GM18505 (cell line): ENCODE data around the gene CDHR4.
"Not testable (repeated sequence)": the region's sequence is repeated elsewhere in the genome, so short reads cannot be mapped to it uniquely, and the experiment has no call there.

Experiments
- ATAC-seq: cut with Tn5 transposase; IDR thresholded peaks from one replicate; pipeline ENCODE4 v1.9.1; 2021; ENCODE audit not compliant: unreplicated experiment
- POLR2A ChIP-seq: IDR thresholded peaks from 4 replicates; pipeline ENCODE4 v1.6.1; 2011; ENCODE audit warnings: borderline replicate concordance; ENCODE audit not compliant: insufficient read depth, insufficient read length; ENCODE audit errors: extremely low read depth

The CDHR4 gene

GRCh38 chr3:49799761-49800160 is at the start of gene CDHR4:
Gene CDHR4, minus strand, starts transcription at chr3:49799873. Its CDS starts 61 bp downstream, at chr3:49799812.
- no peak for TF ChIP-seq POLR2A
- no peak for ATAC-seq

DNA sequence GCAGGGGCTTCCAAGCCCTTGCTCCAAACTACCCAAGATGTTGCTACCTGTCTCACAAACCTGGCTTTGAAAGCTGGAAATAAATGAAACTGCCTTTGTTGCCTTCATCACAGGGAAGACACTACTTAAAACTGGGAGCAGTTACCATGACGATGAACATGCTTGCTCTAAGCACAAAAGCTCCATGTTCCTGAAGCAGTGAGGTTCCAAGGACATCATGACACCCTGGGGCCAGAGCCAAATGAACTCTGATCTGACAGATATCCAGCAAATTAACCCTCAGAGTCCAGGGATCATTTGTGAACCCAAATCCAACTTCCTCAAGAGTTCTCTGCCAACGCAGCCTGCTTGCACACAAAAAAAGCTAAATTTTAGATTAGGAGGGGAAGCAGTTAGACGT is 46.0 kb upstream of the CDHR4 start:
- no peak for ATAC-seq
- TF ChIP-seq POLR2A, result no peak

GRCh38 chr3:49844464-49845183 is 45.0 kb upstream of the CDHR4 start:
- ATAC-seq, result no peak
- TF ChIP-seq POLR2A, result no peak

DNA sequence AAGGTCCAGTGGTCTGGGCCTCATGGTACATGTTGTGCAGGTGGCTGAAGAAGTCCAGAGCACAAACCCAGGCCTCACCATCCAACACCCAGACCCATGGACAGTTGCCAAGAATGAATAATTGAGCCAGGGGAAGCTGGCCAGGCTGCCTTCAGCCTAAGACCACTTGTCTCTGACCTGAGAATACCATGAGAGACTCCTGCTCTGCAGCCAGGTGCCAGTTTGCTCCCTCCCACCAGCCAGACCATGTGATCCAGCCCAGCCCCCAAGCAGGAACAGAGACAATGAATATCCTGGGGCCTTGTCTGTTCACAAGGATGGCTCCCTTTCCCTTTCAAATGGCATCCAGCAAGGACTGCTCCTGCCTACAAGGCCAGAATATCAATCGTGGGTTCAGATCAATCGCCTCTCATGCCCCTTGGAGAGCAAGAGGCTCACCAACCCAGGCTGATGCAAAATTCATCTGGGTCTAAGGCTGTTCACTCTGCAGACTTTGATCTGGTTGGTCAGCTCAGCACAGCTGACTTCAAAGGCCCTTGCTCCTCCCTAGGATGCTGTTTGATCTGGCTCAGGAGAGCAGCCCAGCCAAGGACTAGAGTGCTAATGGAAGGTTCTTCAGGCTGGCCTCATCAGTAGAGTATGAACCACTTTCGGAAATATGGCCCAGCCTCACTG is 43.3 kb upstream of the CDHR4 start:
- no peak for TF ChIP-seq POLR2A
- ATAC-seq, result no peak

DNA sequence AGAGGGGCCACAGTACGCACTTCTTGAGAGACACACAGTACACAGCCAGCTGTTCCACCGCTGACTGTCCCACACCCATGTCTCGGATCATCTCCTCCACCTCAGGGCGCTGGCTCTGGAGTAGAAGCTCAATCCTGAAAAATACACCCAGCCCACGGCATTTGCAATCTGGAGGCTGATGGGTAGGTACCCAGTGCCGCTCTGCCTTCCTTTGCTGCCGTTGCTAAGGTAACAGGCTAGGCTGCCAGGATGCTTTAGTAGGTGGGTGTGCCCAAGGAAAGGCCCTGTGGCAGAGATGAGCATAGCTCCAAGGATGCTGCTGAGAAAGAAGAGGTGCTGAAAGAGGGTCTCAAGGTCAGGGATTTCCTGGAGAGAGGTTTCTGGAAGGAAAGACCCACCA is 42.1 kb upstream of the CDHR4 start:
- no peak for TF ChIP-seq POLR2A
- no peak for ATAC-seq

DNA sequence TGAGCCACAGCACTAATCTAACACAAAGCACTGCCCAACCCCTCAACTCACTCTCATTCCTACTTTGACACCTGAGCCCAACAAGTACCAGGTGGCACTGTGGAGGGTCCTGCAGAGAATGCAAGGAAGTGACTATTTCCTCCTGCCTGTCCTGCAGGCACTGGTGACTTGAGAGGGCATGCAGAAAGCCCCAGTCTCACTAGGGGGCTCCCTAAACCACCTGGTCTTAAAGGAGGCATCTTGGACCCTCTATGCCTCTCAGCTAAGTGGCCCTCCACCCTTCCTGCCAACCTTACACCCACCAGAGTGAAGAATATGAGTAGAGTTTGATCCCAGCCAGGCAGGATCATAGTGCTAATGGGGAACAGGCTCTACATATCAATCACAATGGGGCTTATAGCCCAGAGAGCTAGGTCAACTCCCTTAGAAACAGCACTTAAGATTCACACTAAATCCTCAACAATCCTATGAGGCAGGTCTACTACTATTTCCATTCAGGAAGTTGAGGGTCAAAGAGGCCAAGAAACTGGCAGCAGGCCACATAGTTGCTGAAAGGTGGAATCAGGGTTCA is 41.5 kb upstream of the CDHR4 start:
- no peak for ATAC-seq
- no peak for TF ChIP-seq POLR2A

DNA sequence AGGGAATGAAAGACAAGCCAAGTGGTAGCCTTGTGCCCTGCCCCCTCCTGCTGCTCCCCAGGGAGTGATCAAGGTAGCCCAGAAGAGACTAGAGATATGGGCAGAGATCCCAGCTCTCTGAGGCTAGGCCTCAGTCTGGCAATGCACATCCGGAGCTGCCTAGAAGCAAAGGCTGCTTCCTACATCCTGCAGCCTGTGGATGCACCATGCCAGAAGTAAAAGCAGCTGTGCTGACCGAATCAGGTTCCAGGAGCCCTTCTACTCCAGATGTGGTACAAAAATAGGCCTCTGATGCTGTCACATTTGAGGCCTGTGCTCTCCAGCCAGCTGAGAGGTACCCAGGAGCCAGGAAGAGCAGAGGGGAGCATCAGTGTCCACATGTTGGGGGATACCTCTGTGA is 40.7 kb upstream of the CDHR4 start:
- no peak for TF ChIP-seq POLR2A
- ATAC-seq, result no peak

GRCh38 chr3:49839193-49839809 is 39.6 kb upstream of the CDHR4 start:
- no peak for TF ChIP-seq POLR2A
- ATAC-seq, result no peak

DNA sequence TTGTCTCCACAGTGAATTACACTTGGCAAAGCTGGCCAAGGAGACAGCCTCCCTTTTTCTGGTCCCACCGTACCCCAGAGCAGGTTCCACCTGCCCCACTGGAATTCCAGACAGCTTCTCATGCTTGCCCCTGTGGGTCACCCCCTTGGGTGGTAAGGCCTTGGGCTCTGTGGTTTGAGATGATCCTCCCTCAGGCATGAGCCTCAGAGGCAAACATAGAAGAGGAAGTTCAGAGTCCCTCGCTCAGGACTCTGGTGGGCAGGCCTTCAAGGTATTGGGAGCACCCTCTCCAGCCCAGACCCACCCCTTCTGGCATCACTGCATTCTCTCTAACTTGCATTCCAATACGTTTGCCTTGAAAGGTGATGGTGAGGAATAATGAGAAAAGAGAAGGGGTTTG is 31.7 kb upstream of the CDHR4 start:
- no peak for ATAC-seq
- TF ChIP-seq POLR2A, result no peak

DNA sequence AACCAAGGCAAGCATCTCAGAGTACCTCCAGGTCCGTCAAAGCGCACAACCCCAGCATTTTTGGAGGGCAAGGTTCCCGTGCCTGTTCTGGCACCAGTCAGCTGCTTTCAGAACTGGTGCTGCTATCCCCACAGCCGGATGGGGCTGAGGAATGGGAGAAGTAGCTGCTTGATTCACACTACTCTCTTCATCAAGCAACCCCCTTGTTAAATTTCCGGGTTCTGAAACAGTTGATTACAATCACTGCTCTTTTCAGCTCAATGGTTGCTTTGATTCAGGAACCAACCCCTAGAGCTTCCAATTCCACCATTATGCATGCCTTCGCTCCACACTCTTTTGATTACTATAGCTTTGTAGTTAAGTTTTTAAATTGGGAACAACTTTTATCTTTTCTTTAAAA is 26.3 kb upstream of the CDHR4 start:
- no peak for TF ChIP-seq POLR2A
- no peak for ATAC-seq

GRCh38 chr3:49823131-49823530 is 23.5 kb upstream of the CDHR4 start:
- not testable (repeated sequence) for ATAC-seq

GRCh38 chr3:49813497-49814174 is 14.0 kb upstream of the CDHR4 start, which contains the start of gene UBA7:
Gene UBA7, minus strand, starts transcription at chr3:49813953. Its CDS starts 166 bp downstream, at chr3:49813787.
- peak; percentile 61 for TF ChIP-seq POLR2A
- no peak for ATAC-seq

- ATAC-seq, result no peak
Measured at GRCh38 chr3:49812916-49813496, 13.3 kb upstream of the CDHR4 start.

More at GRCh38 chr3:49812916-49813496, 13.3 kb upstream of the CDHR4 start:
- TF ChIP-seq POLR2A, result no peak
